ENCODE results near the gene PIGZ. TPM values are rescaled to one million over a fixed set of nuclear protein-coding genes. Genes with fewer than 3 reads are reported as not detected.

Gene PIGZ
- total RNA-seq, 2 donors from 2014 or later = 4.7 to 11.3 TPM

GRCh38 chr3:196962108-196962929 lies 6.3 kb downstream of the PIGZ start:
- Histone ChIP-seq H3K36me3 (no peaks in the 10 kb centered on the region), H3K4me3 (no peak overlapping the region), H3K9me3 (no peaks in the 10 kb centered on the region), H3K27me3 (replicated peaks; ENCODE audit: insufficient read depth) (no peaks in the 10 kb centered on the region), H3K27ac (no peak overlapping the region), H3K4me1 (replicated peaks) (no peaks in the 10 kb centered on the region)
- WGBS = 49% methylated on average over 9 of the region's 9 CpGs
- DNase-seq (ENCODE audit: low spot score) = no peak
- no peak for TF ChIP-seq POLR2AphosphoS5 (IDR thresholded peaks at IDR 0.05)
- TF ChIP-seq CTCF (IDR thresholded peaks at IDR 0.05) = no peak
- no peak for TF ChIP-seq POLR2A (IDR thresholded peaks at IDR 0.05)
- intact Hi-C loops (cut with DNase I) = loop anchor here (10.0 kb wide), 1 partner anchor 128 kb away; no protein-coding TSS in a partner anchor

DNA sequence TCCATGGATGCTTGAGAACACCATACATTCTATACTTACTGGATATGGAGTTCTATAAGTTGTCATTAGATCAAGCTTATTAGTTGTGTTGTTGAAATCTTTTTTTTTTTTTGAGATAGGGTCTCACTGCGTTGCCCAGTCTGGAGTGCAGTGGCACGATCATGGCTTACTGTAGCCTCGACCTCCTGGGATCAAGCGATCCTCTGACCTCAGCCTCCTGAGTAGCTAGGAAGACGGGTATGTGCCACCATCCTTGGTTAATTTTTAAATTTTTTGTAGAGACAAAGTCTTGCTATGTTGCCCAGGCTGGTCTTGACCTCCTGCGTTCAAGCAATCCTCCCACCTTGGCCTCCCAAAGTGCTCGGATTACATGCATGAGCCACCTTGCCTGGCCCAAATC lies 13.8 kb downstream of the PIGZ start:
- H3K27me3 ChIP-seq (replicated peaks; ENCODE audit: insufficient read depth) = no peaks in the 10 kb centered on the region
- TF ChIP-seq POLR2A (IDR thresholded peaks at IDR 0.05) = no peak
- no peak for TF ChIP-seq POLR2AphosphoS5 (IDR thresholded peaks at IDR 0.05)
- no peak for TF ChIP-seq CTCF (IDR thresholded peaks at IDR 0.05)
- DNase-seq (ENCODE audit: low spot score) = no peak
- H3K36me3 ChIP-seq = no peaks in the 10 kb centered on the region
- no peak overlapping the region for H3K4me3 ChIP-seq
- no peak overlapping the region for H3K27ac ChIP-seq
- no peaks in the 10 kb centered on the region for H3K4me1 ChIP-seq (replicated peaks)
- 84% methylated on average over 7 of the region's 7 CpGs for WGBS
- intact Hi-C loops (cut with DNase I) = no loop called here
- H3K9me3 ChIP-seq = no peaks in the 10 kb centered on the region

DNA sequence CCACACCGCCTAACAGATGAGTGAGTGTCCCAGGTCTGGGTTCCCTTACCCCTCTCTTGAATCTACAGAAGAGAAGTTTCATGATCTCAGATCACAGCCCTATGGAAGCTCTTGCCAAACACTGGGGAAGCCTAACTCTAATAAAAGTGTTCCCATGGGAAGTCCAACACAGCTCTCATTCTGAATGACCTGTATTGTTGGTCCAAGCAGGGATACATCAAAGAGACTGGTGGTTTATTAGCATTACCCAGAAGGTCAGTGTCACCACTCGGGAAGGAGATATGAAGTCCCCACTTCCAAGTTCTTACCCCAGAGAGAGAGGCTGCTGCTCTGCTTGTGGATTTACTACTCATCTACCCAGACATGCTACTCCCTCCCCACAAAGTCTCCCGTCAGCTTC lies 17.3 kb downstream of the PIGZ start:
- no peaks in the 10 kb centered on the region for H3K4me1 ChIP-seq (replicated peaks)
- WGBS = 92% methylated on average over 3 of the region's 3 CpGs
- no peaks in the 10 kb centered on the region for H3K27me3 ChIP-seq (replicated peaks; ENCODE audit: insufficient read depth)
- no peak for TF ChIP-seq POLR2A (IDR thresholded peaks at IDR 0.05)
- no peak for TF ChIP-seq CTCF (IDR thresholded peaks at IDR 0.05)
- TF ChIP-seq POLR2AphosphoS5 (IDR thresholded peaks at IDR 0.05) = no peak
- H3K27ac ChIP-seq = no peak overlapping the region
- no peak overlapping the region for H3K4me3 ChIP-seq
- intact Hi-C loops (cut with DNase I) = no loop called here
- H3K9me3 ChIP-seq = no peaks in the 10 kb centered on the region
- no peaks in the 10 kb centered on the region for H3K36me3 ChIP-seq
- no peak for DNase-seq (ENCODE audit: low spot score)

DNA sequence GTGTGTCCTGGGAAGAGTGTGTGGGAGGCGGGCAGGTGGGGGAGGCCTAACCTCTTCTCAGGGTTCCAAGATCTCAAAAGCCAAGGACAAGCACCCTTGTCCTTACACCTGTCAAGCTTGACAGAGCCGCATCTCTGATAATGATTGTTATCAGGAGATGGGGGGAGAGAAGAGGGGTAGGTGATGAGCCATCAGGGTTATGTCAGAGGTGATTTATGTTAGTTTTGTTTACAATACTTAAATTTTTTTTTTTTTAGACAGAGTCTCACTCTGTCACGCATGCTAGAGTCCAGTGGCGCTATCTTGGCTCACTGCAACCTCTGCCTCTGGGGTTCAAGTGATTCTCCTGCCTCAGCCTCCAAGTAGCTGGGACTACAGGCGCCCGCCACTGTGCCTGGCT lies 18.9 kb downstream of the PIGZ start:
- TF ChIP-seq POLR2A (IDR thresholded peaks at IDR 0.05) (no peak), CTCF (IDR thresholded peaks at IDR 0.05) (no peak), POLR2AphosphoS5 (IDR thresholded peaks at IDR 0.05) (no peak)
- Histone ChIP-seq H3K27ac (no peak overlapping the region), H3K36me3 (no peaks in the 10 kb centered on the region), H3K9me3 (no peaks in the 10 kb centered on the region), H3K4me3 (no peak overlapping the region), H3K27me3 (replicated peaks; ENCODE audit: insufficient read depth) (no peaks in the 10 kb centered on the region), H3K4me1 (replicated peaks) (no peaks in the 10 kb centered on the region)
- intact Hi-C loops (cut with DNase I) = no loop called here
- no peak for DNase-seq (ENCODE audit: low spot score)
- WGBS = 90% methylated on average over 6 of the region's 6 CpGs

- Histone ChIP-seq H3K9me3 (no peaks in the 10 kb centered on the region), H3K36me3 (no peaks in the 10 kb centered on the region), H3K4me3 (no peak overlapping the region), H3K27ac (no peak overlapping the region), H3K4me1 (replicated peaks) (no peaks in the 10 kb centered on the region), H3K27me3 (replicated peaks; ENCODE audit: insufficient read depth) (no peaks in the 10 kb centered on the region)
- intact Hi-C loops (cut with DNase I) = no loop called here
- DNase-seq (ENCODE audit: low spot score) = no peak
- TF ChIP-seq CTCF (IDR thresholded peaks at IDR 0.05) (no peak), POLR2A (IDR thresholded peaks at IDR 0.05) (no peak), POLR2AphosphoS5 (IDR thresholded peaks at IDR 0.05) (no peak)
- 68% methylated on average over 6 of the region's 6 CpGs for WGBS
Observed at GRCh38 chr3:196949285-196949619, 19.4 kb downstream of the PIGZ start.
